Kidney glomerular epithelial cell (primary cell): Measurements from ENCODE around the gene SNED1.
"Not testable (repeated sequence)": the region's sequence is repeated elsewhere in the genome, so short reads cannot be mapped to it uniquely, and the experiment has no call there.

Experiments used
- DNase-seq: peaks from one replicate; lab custom pipeline; 2025; lab: John Stamatoyannopoulos, UW

The SNED1 gene

GRCh38 chr2:240972636-240973521 is 25.5 kb upstream of the SNED1 start:
- no peak for DNase-seq

- no peak for DNase-seq
Observed at GRCh38 chr2:240974771-240975572, 23.4 kb upstream of the SNED1 start.

GRCh38 chr2:240975903-240976302 is 22.5 kb upstream of the SNED1 start:
- not testable (repeated sequence) for DNase-seq

GRCh38 chr2:240981280-240981679 is 17.1 kb upstream of the SNED1 start:
- no peak for DNase-seq

- no peak for DNase-seq
Observed at GRCh38 chr2:240981871-240982800, 16.3 kb upstream of the SNED1 start.

GRCh38 chr2:240982821-240983281 is 15.6 kb upstream of the SNED1 start:
- DNase-seq = no peak

GRCh38 chr2:240983361-240983995 is 14.9 kb upstream of the SNED1 start:
- no peak for DNase-seq

GRCh38 chr2:240983996-240984498 is 14.4 kb upstream of the SNED1 start:
- no peak for DNase-seq

- DNase-seq = no peak
Observed at GRCh38 chr2:240985881-240986786, 12.3 kb upstream of the SNED1 start.

- DNase-seq = no peak
Observed at GRCh38 chr2:240986787-240987411, 11.5 kb upstream of the SNED1 start.

GRCh38 chr2:240987588-240987987 is 10.8 kb upstream of the SNED1 start:
- DNase-seq = no peak

- no peak for DNase-seq
Observed at GRCh38 chr2:240988146-240988545, 10.3 kb upstream of the SNED1 start.

GRCh38 chr2:240988571-240989271 is 9.7 kb upstream of the SNED1 start:
- DNase-seq = no peak

GRCh38 chr2:240989451-240990265 is 8.8 kb upstream of the SNED1 start:
- DNase-seq = no peak

GRCh38 chr2:240990266-240990529 is 8.2 kb upstream of the SNED1 start:
- no peak for DNase-seq

- DNase-seq = no peak
Observed at GRCh38 chr2:240990726-240991377, 7.6 kb upstream of the SNED1 start.

- peak; percentile 69 for DNase-seq
Observed at GRCh38 chr2:240991378-240992263, 6.8 kb upstream of the SNED1 start.
